Osteocyte (in vitro differentiated cells): ENCODE data around the gene KCNK4. TPM values are rescaled to one million over a fixed set of nuclear protein-coding genes. Genes with fewer than 3 reads are reported as not detected.

ENCODE experiments used
- DNase-seq: peaks from one replicate; pipeline ENCODE4 v3.0.0; 2021; ENCODE audit warnings: mixed read lengths; ENCODE audit not compliant: unreplicated experiment; ENCODE audit errors: extremely low spot score
- H3K27ac Mint-ChIP-seq: one replicate; pipeline ENCODE4 v1.8.0; 2021; ENCODE audit warnings: mild to moderate bottlenecking, mixed read lengths; ENCODE audit not compliant: unreplicated experiment
- H3K27me3 Mint-ChIP-seq: one replicate; pipeline ENCODE4 v1.8.0; 2021; ENCODE audit warnings: mixed read lengths; ENCODE audit not compliant: unreplicated experiment
- H3K36me3 Mint-ChIP-seq: one replicate; pipeline ENCODE4 v1.8.0; 2021; ENCODE audit warnings: mixed read lengths; ENCODE audit not compliant: unreplicated experiment
- H3K4me1 Mint-ChIP-seq: one replicate; pipeline ENCODE4 v1.8.0; 2021; ENCODE audit warnings: mixed read lengths; ENCODE audit not compliant: unreplicated experiment
- H3K4me3 Mint-ChIP-seq: one replicate; pipeline ENCODE4 v1.8.0; 2021; ENCODE audit warnings: mild to moderate bottlenecking, moderate library complexity, mixed read lengths; ENCODE audit not compliant: unreplicated experiment
- H3K9me3 Mint-ChIP-seq: one replicate; pipeline ENCODE4 v1.8.0; 2021; ENCODE audit warnings: mixed read lengths; ENCODE audit not compliant: unreplicated experiment
- total RNA-seq: library from RNA; stranded (reverse); gene quantifications from 2 replicates; pipeline ENCODE4 v1.2.1, GENCODE V29; 2021
- TF ChIP-seq, protein P1 (sequence below): fragments of 200-600 bp; sonication (generic); IDR thresholded peaks from 2 replicates; pipeline ENCODE4 v1.5.0; 2021; ENCODE audit warnings: antibody characterized with exemption, mild to moderate bottlenecking, moderate library complexity

KCNK4 gene
- total RNA-seq, 1 donor from 2014 or later, result 0.43 TPM

GRCh38 chr11:64255135-64256128, 35.7 kb upstream of the KCNK4 start:
- TF ChIP-seq, protein P1, sequence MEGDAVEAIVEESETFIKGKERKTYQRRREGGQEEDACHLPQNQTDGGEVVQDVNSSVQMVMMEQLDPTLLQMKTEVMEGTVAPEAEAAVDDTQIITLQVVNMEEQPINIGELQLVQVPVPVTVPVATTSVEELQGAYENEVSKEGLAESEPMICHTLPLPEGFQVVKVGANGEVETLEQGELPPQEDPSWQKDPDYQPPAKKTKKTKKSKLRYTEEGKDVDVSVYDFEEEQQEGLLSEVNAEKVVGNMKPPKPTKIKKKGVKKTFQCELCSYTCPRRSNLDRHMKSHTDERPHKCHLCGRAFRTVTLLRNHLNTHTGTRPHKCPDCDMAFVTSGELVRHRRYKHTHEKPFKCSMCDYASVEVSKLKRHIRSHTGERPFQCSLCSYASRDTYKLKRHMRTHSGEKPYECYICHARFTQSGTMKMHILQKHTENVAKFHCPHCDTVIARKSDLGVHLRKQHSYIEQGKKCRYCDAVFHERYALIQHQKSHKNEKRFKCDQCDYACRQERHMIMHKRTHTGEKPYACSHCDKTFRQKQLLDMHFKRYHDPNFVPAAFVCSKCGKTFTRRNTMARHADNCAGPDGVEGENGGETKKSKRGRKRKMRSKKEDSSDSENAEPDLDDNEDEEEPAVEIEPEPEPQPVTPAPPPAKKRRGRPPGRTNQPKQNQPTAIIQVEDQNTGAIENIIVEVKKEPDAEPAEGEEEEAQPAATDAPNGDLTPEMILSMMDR, result no peak
- DNase-seq, result no peak
- Mint-ChIP-seq H3K27ac (no peak overlapping the region), H3K4me1 (peaks cover 22% of the 10 kb centered on the region), H3K36me3 (peaks cover 9% of the 10 kb centered on the region), H3K4me3 (no peak overlapping the region), H3K27me3 (no peaks in the 10 kb centered on the region), H3K9me3 (no peaks in the 10 kb centered on the region)

DNA sequence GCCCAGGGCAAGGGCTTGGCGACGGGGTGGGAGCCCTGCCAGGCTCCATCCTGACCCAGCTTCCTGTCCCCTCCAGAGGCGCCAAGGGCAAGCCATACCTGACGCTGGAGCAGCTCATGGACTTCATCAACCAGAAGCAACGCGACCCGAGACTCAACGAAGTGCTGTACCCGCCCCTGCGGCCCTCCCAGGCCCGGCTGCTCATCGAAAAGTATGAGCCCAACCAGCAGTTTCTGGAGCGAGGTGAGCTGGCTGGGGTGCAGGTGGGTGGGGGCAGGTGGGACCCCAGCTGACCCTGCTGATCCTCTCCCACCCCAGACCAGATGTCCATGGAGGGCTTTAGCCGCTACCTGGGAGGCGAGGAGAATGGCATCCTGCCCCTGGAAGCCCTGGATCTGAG, 34.8 kb upstream of the KCNK4 start:
- Mint-ChIP-seq H3K27me3 (no peaks in the 10 kb centered on the region), H3K9me3 (no peaks in the 10 kb centered on the region), H3K36me3 (peaks cover 9% of the 10 kb centered on the region), H3K4me3 (no peak overlapping the region), H3K4me1 (peaks cover 19% of the 10 kb centered on the region), H3K27ac (no peak overlapping the region)
- TF ChIP-seq, protein P1, result no peak
- no peak for DNase-seq

DNA sequence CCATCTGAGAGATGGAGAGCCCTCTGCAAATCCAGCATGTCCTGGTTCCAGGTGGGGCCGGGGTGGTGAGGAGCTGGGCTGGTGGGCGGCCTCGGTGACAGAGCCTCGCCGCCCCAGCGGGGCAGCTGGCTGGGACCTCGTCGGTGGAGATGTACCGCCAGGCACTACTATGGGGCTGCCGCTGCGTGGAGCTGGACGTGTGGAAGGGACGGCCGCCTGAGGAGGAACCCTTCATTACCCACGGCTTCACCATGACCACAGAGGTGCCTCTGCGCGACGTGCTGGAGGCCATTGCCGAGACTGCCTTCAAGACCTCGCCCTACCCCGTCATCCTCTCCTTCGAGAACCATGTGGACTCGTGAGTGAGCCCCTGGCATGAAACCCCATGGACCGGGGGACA, 32.7 kb upstream of the KCNK4 start:
- DNase-seq, result no peak

GRCh38 chr11:64258946-64259532, 32.1 kb upstream of the KCNK4 start:
- no peak overlapping the region for H3K27ac Mint-ChIP-seq
- no peaks in the 10 kb centered on the region for H3K27me3 Mint-ChIP-seq
- no peaks in the 10 kb centered on the region for H3K9me3 Mint-ChIP-seq
- peaks cover 16% of the 10 kb centered on the region for H3K36me3 Mint-ChIP-seq
- no peak overlapping the region for H3K4me3 Mint-ChIP-seq
- no peak for DNase-seq
- TF ChIP-seq, protein P1, result no peak
- H3K4me1 Mint-ChIP-seq, result peaks cover 6% of the 10 kb centered on the region

More for the DNA sequence above, 32.7 kb upstream of the KCNK4 start:
- H3K4me1 Mint-ChIP-seq, result peaks cover 13% of the 10 kb centered on the region
- H3K27ac Mint-ChIP-seq, result no peak overlapping the region
- TF ChIP-seq, protein P1, result no peak
- H3K4me3 Mint-ChIP-seq, result no peak overlapping the region
- H3K27me3 Mint-ChIP-seq, result no peaks in the 10 kb centered on the region
- H3K9me3 Mint-ChIP-seq, result no peaks in the 10 kb centered on the region
- peaks cover 16% of the 10 kb centered on the region for H3K36me3 Mint-ChIP-seq

DNA sequence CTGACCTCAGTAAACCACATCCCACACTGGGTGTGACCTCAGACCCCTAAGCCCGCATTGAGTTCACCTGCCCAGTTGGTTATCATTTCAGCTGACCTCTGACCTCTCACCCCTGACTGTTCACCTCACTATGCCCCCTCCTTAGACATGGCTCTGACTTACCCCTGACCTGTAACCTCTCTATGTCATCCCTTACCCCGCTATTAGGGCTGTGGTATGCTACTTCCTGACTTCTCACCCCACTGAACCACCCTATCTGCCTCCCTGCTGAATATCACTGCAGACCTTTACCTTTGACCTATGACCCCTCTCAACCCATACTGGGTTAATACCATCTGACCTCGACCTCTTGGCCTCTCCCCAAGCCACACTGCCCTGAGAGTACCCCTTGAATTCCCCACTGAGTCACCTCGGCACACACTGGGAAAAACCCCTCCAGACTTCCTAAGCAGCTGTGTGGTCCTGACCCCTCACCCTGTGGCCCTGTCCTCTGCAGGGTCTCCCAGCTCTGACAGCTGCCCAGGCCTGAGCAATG, 31.5 kb upstream of the KCNK4 start:
- peaks cover 5% of the 10 kb centered on the region for H3K4me1 Mint-ChIP-seq
- no peak overlapping the region for H3K4me3 Mint-ChIP-seq
- peaks cover 16% of the 10 kb centered on the region for H3K36me3 Mint-ChIP-seq
- no peaks in the 10 kb centered on the region for H3K9me3 Mint-ChIP-seq
- H3K27ac Mint-ChIP-seq, result no peak overlapping the region
- no peaks in the 10 kb centered on the region for H3K27me3 Mint-ChIP-seq
- TF ChIP-seq, protein P1, result no peak
- DNase-seq, result no peak
